K562 (cell line): ENCODE data around the gene DDRGK1. TPM values are rescaled to one million over a fixed set of nuclear protein-coding genes. Genes with fewer than 3 reads are reported as not detected.
A peak's percentile ranks its signal among the peaks of the same experiment; 100 is the strongest.

Experiments used
- ATAC-seq: fragments of 200-7000 bp; cut with Tn5 transposase; 3 replicates; pipeline ENCODE4 v1.9.1; 2020; ENCODE audit warnings: moderate library complexity
- BruUV-seq: library from RNA; stranded (reverse); fragments of 400-500 nt; replicated peaks from 2 replicates; lab custom pipeline; 2021; lab: Mats Ljungman, UMichigan
- CTCF ChIA-PET: fragments of 300-600 bp; formaldehyde crosslinking; extraction: SDS; loops from one replicate; lab custom pipeline; 2021; ENCODE audit warnings: low intra/inter-chr PET ratio; lab: Yijun Ruan, JAX
- POLR2A ChIA-PET: fragments of 300-600, 350-650 bp; sonication (Branson Sonifier 250); formaldehyde crosslinking; extraction: SDS; loops from one replicate; lab custom pipeline; 2021; ENCODE audit warnings: antibody characterized with exemption, inconsistent platforms; lab: Yijun Ruan, JAX
- DNase-seq, 4 experiments: peaks; one replicate each; pipeline versions ENCODE4 v3.0.0 to v3.0.0-alpha.2; 2011 to 2018; ENCODE audit warnings: low spot score in 3 of 4, mixed read lengths in 3 of 4; ENCODE audit errors: extremely low read depth in 1 of 4
- FAIRE-seq: peaks from 2 replicates; lab custom pipeline; 2011; peaks lifted over from hg19 to GRCh38; lab: Jason Lieb, UNC
- H2AFZ ChIP-seq: 2 replicates; pipeline ENCODE4 v1.6.0; 2011; ENCODE audit warnings: low read depth, low read length, control low read depth, inconsistent platforms
- H3K27ac ChIP-seq: fragments of 200-600 bp; 3 replicates; pipeline ENCODE4 v1.8.0; 2011; ENCODE audit warnings: low read depth, mild to moderate bottlenecking, control low read depth, inconsistent platforms, low read length, moderate library complexity, mixed read lengths; ENCODE audit errors: extremely low read depth
- H3K27me3 ChIP-seq, 2 experiments: fragments of 300-600 bp in 1 of 2; 2 replicates in 1 of 2; 3 replicates in 1 of 2; pipeline versions ENCODE4 v1.6.0 to v1.8.0; 2011; ENCODE audit warnings: inconsistent platforms in 2 of 2, low read length in 2 of 2, mild to moderate bottlenecking in 1 of 2, mixed read lengths in 1 of 2, moderate library complexity in 1 of 2; ENCODE audit not compliant: control insufficient read depth in 2 of 2, insufficient read depth in 2 of 2
- H3K36me3 ChIP-seq: fragments of 300-600 bp; 3 replicates; pipeline ENCODE4 v1.8.0; 2011; ENCODE audit warnings: mild to moderate bottlenecking, low read length, inconsistent platforms; ENCODE audit not compliant: control insufficient read depth, insufficient read depth
- H3K4me1 ChIP-seq, 2 experiments: fragments of 200-600 bp in 1 of 2; replicated peaks in 1 of 2; 2 replicates in 1 of 2; 3 replicates in 1 of 2; pipeline versions ENCODE4 v1.5.1 to v1.8.0; 2011; ENCODE audit warnings: inconsistent platforms in 2 of 2, low read length in 2 of 2, mild to moderate bottlenecking in 1 of 2, mixed read lengths in 1 of 2, moderate library complexity in 1 of 2; ENCODE audit not compliant: control insufficient read depth in 2 of 2, insufficient read depth in 2 of 2
- H3K4me2 ChIP-seq: 2 replicates; pipeline ENCODE4 v1.6.1; 2011; ENCODE audit warnings: low read length, control low read depth, inconsistent platforms, mixed read lengths; ENCODE audit not compliant: insufficient read depth
- H3K4me3 ChIP-seq: fragments of 200-600 bp; sonication (generic), shearing (Covaris generic); 2 replicates; pipeline ENCODE4 v1.5.1; 2016; ENCODE audit warnings: control low read depth, inconsistent platforms
- H3K79me2 ChIP-seq: fragments of 200-600 bp; 3 replicates; pipeline ENCODE4 v1.8.0; 2011; ENCODE audit warnings: low read length, inconsistent platforms; ENCODE audit not compliant: control insufficient read depth, insufficient read depth
- H3K9ac ChIP-seq, 2 experiments: 2 replicates each; pipeline versions ENCODE4 v1.6.0 to v1.6.1; 2011; ENCODE audit warnings: low read depth in 2 of 2, low read length in 2 of 2, control low read depth in 1 of 2, inconsistent platforms in 1 of 2, mild to moderate bottlenecking in 1 of 2, mixed read lengths in 1 of 2; ENCODE audit not compliant: insufficient read depth in 1 of 2
- H3K9me1 ChIP-seq: one replicate; pipeline ENCODE4 v1.6.0; 2011; ENCODE audit warnings: inconsistent platforms, mild to moderate bottlenecking, low read length, moderate library complexity; ENCODE audit not compliant: control insufficient read depth, insufficient read depth
- H3K9me3 ChIP-seq: replicated peaks from 2 replicates; pipeline ENCODE4 v1.5.1; 2011; ENCODE audit warnings: low read depth, low read length, inconsistent platforms; ENCODE audit not compliant: control insufficient read depth, insufficient read depth
- H4K20me1 ChIP-seq: replicated peaks from 2 replicates; pipeline ENCODE4 v1.6.1; 2011; ENCODE audit warnings: low read length, inconsistent platforms, mixed read lengths; ENCODE audit not compliant: control insufficient read depth, insufficient read depth
- KDM1A ChIP-seq, 2 experiments: fragments of 450-650 bp; IDR thresholded peaks; 2 replicates each; pipeline ENCODE4 v1.6.1; 2016; ENCODE audit warnings: mild to moderate bottlenecking in 2 of 2
- MCM5 ChIP-seq: fragments of 450-650 bp; IDR thresholded peaks from 2 replicates; pipeline ENCODE4 v1.6.1; 2016; ENCODE audit warnings: low read depth
- NELFE ChIP-seq: IDR thresholded peaks from 2 replicates; pipeline ENCODE4 v1.6.1; 2011; ENCODE audit warnings: mild to moderate bottlenecking; ENCODE audit not compliant: insufficient read depth, insufficient read length
- NFE2L1 ChIP-seq: fragments of 450-650 bp; IDR thresholded peaks from 2 replicates; pipeline ENCODE4 v1.6.1; 2016; ENCODE audit warnings: missing genetic modification characterization, low read depth, mild to moderate bottlenecking, missing compliant biosample characterization, moderate library complexity, borderline replicate concordance
- PCBP1 ChIP-seq: fragments of 200-400 bp; formaldehyde crosslinking; IDR thresholded peaks from 2 replicates; pipeline ENCODE4 v1.6.1; 2018; ENCODE audit warnings: mild to moderate bottlenecking, low read depth, low read length; ENCODE audit not compliant: poor library complexity, severe bottlenecking
- SAFB2 ChIP-seq: fragments of 200-400 bp; formaldehyde crosslinking; IDR thresholded peaks from 2 replicates; pipeline ENCODE4 v1.6.1; 2018; ENCODE audit warnings: borderline replicate concordance, low read length, low read depth, moderate library complexity; ENCODE audit not compliant: severe bottlenecking
- SPI1 ChIP-seq: IDR thresholded peaks from 2 replicates; pipeline ENCODE4 v1.6.1; 2011; ENCODE audit warnings: low read depth, low read length, control low read depth, borderline replicate concordance
- WGBS: fragments of 100-300 bp; shearing (Covaris generic); methylation state at CpG from one replicate; pipeline ENCODE4 v1.1.6; 2016; ENCODE audit warnings: low coverage, mixed read lengths; ENCODE audit not compliant: insufficient coverage; ENCODE audit errors: missing lambda C conversion rate; 5-methylcytosine and 5-hydroxymethylcytosine counted together
- in situ Hi-C: fragments of 300-500 bp; cut with MboI; formaldehyde crosslinking; loops from 4 replicates; pipeline ENCODE4 v1.15.0; 2018; ENCODE audit warnings: inconsistent platforms, mixed read lengths
- intact Hi-C: fragments of 100-400 bp; cut with micrococcal nuclease; formaldehyde crosslinking; loops from 2 replicates; pipeline ENCODE4 v1.14.2; 2022
- polyA plus RNA-seq, 8 experiments: library from polyadenylated mRNA; depleted of rRNA in 4 of 8; stranded (reverse) in 5 of 8; unstranded in 3 of 8; fragments of >200 nt; fragmentation: Nextera tagmentation in 2 of 8; fragmentation: Illumina TruSeq in 1 of 8; extraction: Ambion mirVana in 2 of 8; extraction: Trizol in 1 of 8; gene quantifications; 2 replicates each; pipeline versions ENCODE4 v1.2.1 to v1.2.3, GENCODE V29; 2011 to 2014; ENCODE audit warnings: inconsistent platforms in 1 of 8, missing spikeins in 1 of 8
- total RNA-seq, 7 experiments: library from RNA; depleted of rRNA in 6 of 7; stranded (reverse); fragments of >200 nt in 6 of 7; fragmentation: Illumina TruSeq in 2 of 7; extraction: Trizol in 2 of 7; gene quantifications; 2 replicates each; pipeline versions ENCODE4 v1.2.1 to v1.2.3, GENCODE V29; 2011 to 2021; ENCODE audit warnings: low replicate concordance in 1 of 7
- TF ChIP-seq, protein P1 (sequence below): fragments of 250-450 bp; sonication (Bioruptor Pico); IDR thresholded peaks from 2 replicates; pipeline ENCODE4 v1.5.0; 2021
- TF ChIP-seq, protein P2 (sequence below): sonication (generic); formaldehyde crosslinking; IDR thresholded peaks from 2 replicates; pipeline ENCODE4 v1.8.0; 2022; ENCODE audit warnings: mild to moderate bottlenecking, missing genetic modification reagents
- TF ChIP-seq, protein P3 (sequence below): fragments of 450-650 bp; IDR thresholded peaks from 2 replicates; pipeline ENCODE4 v1.7.1; 2018; ENCODE audit warnings: mild to moderate bottlenecking, low read depth; ENCODE audit not compliant: partially characterized antibody

The DDRGK1 gene
- total and polyA plus RNA-seq, 9 of the 15 experiments (the other 6 are each of a cell fraction or from before 2014, with no cell fraction given), result 2.3 to 54.4 (median 29.1) TPM

DNA sequence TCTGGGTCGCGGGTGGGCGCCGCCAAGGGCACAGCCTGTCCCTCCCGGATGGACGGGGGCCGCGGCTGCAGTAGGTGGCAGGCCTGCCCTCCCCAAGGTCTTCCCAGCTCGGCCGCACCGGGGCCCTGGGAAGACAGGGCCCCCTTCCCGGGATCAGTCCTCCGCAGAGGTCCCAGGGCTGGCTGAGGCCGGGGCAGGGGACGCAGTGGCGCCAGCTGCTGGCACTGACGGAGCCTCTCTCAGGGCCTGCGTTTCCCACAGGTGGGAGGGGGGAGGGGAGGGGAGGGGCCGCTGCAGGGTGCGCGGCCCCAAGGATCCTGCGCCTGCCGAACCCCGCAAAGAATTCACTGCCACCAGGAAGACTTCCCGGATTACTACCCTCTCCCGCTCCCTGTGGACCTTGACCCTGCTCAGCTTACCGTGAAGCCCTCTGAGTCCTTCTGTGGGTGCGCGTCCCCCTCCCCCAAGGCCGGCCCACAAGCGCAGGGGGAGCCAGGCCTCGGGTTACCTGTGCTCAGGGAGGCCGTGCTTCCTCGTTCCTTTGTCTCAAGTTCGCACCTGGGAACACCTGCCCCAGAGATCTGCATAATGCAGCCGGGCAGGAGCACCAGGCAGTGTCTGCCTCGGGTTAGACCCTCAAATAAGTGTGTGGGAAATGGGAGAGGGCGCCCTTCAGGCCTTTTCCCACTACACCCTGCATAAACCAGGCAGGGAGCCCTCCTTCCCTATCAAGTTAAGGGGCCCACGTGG lies 36.2 kb downstream of the DDRGK1 start:
- CTCF ChIA-PET, result no interaction called here
- H3K9ac ChIP-seq, result no peak overlapping the region
- no peaks in the 10 kb centered on the region for H3K9me1 ChIP-seq
- H3K27ac ChIP-seq, result no peak overlapping the region
- H3K27me3 ChIP-seq, result no peaks in the 10 kb centered on the region
- DNase-seq, result peak in 1 of 4 experiments; percentile 31
- no peak for ATAC-seq
- H4K20me1 ChIP-seq, result no peaks in the 10 kb centered on the region
- no TSS peak for BruUV-seq
- no peaks in the 10 kb centered on the region for H3K9me3 ChIP-seq
- intact Hi-C loops, result no loop called here
- peaks cover 0 to 50% of the 10 kb centered on the region in 2 experiments; a peak in 3 of 5 replicates for H3K4me1 ChIP-seq
- no peak for FAIRE-seq
- no peak overlapping the region for H3K4me2 ChIP-seq
- TF ChIP-seq SAFB2 (no peak), KDM1A (IDR thresholded peaks at IDR 0.05) (no peak), PCBP1 (peak; percentile 27), NFE2L1 (tag) (no peak)
- TF ChIP-seq, all 486 proteins: peak for 1
- no peaks in the 10 kb centered on the region for H3K36me3 ChIP-seq
- in situ Hi-C loops, result no loop called here
- no peak overlapping the region for H2AFZ ChIP-seq
- H3K79me2 ChIP-seq, result no peaks in the 10 kb centered on the region
- 36% methylated on average over 8 of the region's 39 CpGs for WGBS
- H3K4me3 ChIP-seq, result no peak overlapping the region
- POLR2A ChIA-PET, result interaction anchor here (1.3 kb wide), 1 partner anchor 9 kb away, joined by 4 read pairs; the partner anchor contains the start of genes FASTKD5 and UBOX5

DNA sequence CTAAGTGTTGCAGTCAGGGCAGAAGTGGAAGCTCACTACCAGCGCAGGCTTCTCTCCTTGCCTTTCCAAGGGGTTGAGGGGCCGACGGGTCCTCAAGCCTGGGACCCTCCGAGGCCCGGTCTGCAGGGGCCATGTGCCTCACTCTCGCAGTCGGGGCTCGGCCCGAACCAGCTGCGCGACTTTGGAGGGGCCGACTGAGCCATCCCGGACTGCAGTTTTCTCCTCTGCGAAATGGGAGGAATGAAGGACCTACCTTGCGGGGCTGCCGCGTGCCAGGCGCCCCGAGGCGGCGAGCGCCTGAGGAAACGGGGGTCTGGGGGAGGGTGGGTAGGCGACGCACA lies 36.8 kb downstream of the DDRGK1 start:
- no peak overlapping the region for H3K9ac ChIP-seq
- FAIRE-seq (no peak), ATAC-seq (no peak), DNase-seq (no peak)
- H3K4me1 ChIP-seq, result peaks cover 0 to 44% of the 10 kb centered on the region in 2 experiments; a peak in 3 of 5 replicates
- no peaks in the 10 kb centered on the region for H3K9me1 ChIP-seq
- in situ Hi-C loops, result no loop called here
- no peaks in the 10 kb centered on the region for H3K36me3 ChIP-seq
- H4K20me1 ChIP-seq, result no peaks in the 10 kb centered on the region
- H3K27ac ChIP-seq, result no peak overlapping the region
- WGBS, result 80% methylated on average over 1 of the region's 25 CpGs
- intact Hi-C loops, result no loop called here
- H3K79me2 ChIP-seq, result no peaks in the 10 kb centered on the region
- no TSS peak for BruUV-seq
- no peak overlapping the region for H2AFZ ChIP-seq
- POLR2A ChIA-PET, result interaction anchor here (1.3 kb wide), 1 partner anchor 9 kb away, joined by 4 read pairs; the partner anchor contains the start of genes FASTKD5 and UBOX5
- H3K9me3 ChIP-seq, result no peaks in the 10 kb centered on the region
- no peak overlapping the region for H3K4me2 ChIP-seq
- CTCF ChIA-PET, result no interaction called here
- no peak overlapping the region for H3K4me3 ChIP-seq
- H3K27me3 ChIP-seq, result no peaks in the 10 kb centered on the region
- TF ChIP-seq NELFE (no peak), SPI1 (no peak), MCM5 (no peak)
- TF ChIP-seq, protein P1, sequence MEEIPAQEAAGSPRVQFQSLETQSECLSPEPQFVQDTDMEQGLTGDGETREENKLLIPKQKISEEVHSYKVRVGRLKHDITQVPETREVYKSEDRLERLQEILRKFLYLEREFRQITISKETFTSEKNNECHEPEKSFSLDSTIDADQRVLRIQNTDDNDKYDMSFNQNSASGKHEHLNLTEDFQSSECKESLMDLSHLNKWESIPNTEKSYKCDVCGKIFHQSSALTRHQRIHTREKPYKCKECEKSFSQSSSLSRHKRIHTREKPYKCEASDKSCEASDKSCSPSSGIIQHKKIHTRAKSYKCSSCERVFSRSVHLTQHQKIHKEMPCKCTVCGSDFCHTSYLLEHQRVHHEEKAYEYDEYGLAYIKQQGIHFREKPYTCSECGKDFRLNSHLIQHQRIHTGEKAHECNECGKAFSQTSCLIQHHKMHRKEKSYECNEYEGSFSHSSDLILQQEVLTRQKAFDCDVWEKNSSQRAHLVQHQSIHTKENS (CRISPR knock-in tag), result no peak
- TF ChIP-seq, protein P2, sequence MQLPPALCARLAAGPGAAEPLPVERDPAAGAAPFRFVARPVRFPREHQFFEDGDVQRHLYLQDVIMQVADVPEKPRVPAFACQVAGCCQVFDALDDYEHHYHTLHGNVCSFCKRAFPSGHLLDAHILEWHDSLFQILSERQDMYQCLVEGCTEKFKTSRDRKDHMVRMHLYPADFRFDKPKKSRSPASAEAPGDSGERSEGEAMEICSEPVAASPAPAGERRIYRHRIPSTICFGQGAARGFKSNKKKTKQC (CRISPR knock-in tag), result no peak
- TF ChIP-seq, protein P3, sequence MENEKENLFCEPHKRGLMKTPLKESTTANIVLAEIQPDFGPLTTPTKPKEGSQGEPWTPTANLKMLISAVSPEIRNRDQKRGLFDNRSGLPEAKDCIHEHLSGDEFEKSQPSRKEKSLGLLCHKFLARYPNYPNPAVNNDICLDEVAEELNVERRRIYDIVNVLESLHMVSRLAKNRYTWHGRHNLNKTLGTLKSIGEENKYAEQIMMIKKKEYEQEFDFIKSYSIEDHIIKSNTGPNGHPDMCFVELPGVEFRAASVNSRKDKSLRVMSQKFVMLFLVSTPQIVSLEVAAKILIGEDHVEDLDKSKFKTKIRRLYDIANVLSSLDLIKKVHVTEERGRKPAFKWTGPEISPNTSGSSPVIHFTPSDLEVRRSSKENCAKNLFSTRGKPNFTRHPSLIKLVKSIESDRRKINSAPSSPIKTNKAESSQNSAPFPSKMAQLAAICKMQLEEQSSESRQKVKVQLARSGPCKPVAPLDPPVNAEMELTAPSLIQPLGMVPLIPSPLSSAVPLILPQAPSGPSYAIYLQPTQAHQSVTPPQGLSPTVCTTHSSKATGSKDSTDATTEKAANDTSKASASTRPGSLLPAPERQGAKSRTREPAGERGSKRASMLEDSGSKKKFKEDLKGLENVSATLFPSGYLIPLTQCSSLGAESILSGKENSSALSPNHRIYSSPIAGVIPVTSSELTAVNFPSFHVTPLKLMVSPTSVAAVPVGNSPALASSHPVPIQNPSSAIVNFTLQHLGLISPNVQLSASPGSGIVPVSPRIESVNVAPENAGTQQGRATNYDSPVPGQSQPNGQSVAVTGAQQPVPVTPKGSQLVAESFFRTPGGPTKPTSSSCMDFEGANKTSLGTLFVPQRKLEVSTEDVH, result no peak
